Measurements from ENCODE around the gene COX6B1. TPM values are rescaled to one million over a fixed set of nuclear protein-coding genes. Genes with fewer than 3 reads are reported as not detected.
"Not testable (repeated sequence)": the region's sequence is repeated elsewhere in the genome, so short reads cannot be mapped to it uniquely, and the experiment has no call there.

Gene COX6B1
- polyA plus RNA-seq, 6 donors from 2014 or later, result 623 to 732 (median 678) TPM

DNA sequence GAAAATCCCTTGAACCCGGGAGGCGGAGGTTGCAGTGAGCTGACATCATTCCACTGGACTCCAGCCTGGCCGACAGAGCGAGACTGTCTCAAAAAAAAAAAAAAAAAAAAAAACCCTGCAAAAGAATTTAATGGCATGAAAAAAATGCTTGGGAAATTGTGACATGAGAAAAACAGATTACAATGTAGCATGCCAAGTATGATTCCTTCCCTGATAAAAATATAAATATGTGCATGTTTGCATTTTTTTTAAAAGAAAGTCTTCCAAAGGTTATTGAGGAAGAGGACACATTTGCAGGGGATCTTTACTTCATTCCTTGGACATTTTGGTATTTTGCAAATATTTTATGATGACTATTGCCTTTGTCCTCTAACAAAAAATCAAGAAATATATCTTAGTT is 41.7 kb downstream of the COX6B1 start:
- Mint-ChIP-seq H3K4me3 (no peak overlapping the region), H3K27me3 (peaks cover 0 to 4% (median 0%) of the 10 kb centered on the region in 3 donors), H3K4me1 (peaks cover 0 to 6% (median 4%) of the 10 kb centered on the region in 3 donors), H3K36me3 (no peaks in the 10 kb centered on the region), H3K9me3 (no peaks in the 10 kb centered on the region), H3K27ac (no peak overlapping the region)
- no peak for DNase-seq
- ATAC-seq (ENCODE audit: low read depth in 2 of 2), result no peak

DNA sequence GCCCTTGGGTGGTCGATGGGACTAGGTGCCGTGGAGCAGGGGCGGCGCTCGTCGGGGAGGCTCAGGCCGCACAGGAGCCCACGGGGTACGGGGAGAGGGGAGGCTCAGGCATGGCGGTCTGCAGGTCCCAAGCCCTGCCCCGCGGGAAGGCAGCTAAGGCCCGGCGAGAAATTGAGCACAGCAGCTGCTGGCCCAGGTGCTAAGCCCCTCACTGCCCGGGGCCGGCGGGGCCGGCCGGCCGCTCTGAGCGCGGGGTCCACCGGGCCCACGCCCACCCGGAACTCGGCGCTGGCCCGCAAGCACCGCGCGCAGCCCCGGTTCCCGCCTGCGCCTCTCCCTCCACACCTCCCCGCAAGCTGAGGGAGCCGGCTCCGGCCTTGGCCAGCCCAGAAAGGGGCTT is 43.0 kb downstream of the COX6B1 start:
- H3K9me3 Mint-ChIP-seq; H3K27ac Mint-ChIP-seq; ATAC-seq (ENCODE audit: low read depth in 2 of 2); H3K36me3 Mint-ChIP-seq; H3K4me3 Mint-ChIP-seq; H3K27me3 Mint-ChIP-seq; H3K4me1 Mint-ChIP-seq; DNase-seq: not testable (repeated sequence)

- ATAC-seq (ENCODE audit: low read depth in 2 of 2), result no peak
- H3K4me3 Mint-ChIP-seq, result no peak overlapping the region
- no peak overlapping the region for H3K27ac Mint-ChIP-seq
- no peaks in the 10 kb centered on the region for H3K9me3 Mint-ChIP-seq
- no peak for DNase-seq
- H3K4me1 Mint-ChIP-seq, result peaks cover 0 to 6% (median 4%) of the 10 kb centered on the region in 3 donors
- no peaks in the 10 kb centered on the region for H3K36me3 Mint-ChIP-seq
- H3K27me3 Mint-ChIP-seq, result peaks cover 0 to 4% (median 0%) of the 10 kb centered on the region in 3 donors
Measured at GRCh38 chr19:35692010-35692409, 43.9 kb downstream of the COX6B1 start.

GRCh38 chr19:35693422-35693821 is 45.3 kb downstream of the COX6B1 start:
- peaks cover 0 to 6% (median 4%) of the 10 kb centered on the region in 3 donors for H3K4me1 Mint-ChIP-seq
- H3K9me3 Mint-ChIP-seq, result no peaks in the 10 kb centered on the region
- H3K27ac Mint-ChIP-seq, result no peak overlapping the region
- peaks cover 0 to 4% (median under 1%) of the 10 kb centered on the region in 3 donors for H3K27me3 Mint-ChIP-seq
- no peak for DNase-seq
- H3K4me3 Mint-ChIP-seq, result no peak overlapping the region
- no peaks in the 10 kb centered on the region for H3K36me3 Mint-ChIP-seq
- ATAC-seq (ENCODE audit: low read depth in 2 of 2), result peak; percentile 6 to 7

GRCh38 chr19:35693835-35694599 is 45.9 kb downstream of the COX6B1 start:
- Mint-ChIP-seq H3K36me3 (no peaks in the 10 kb centered on the region), H3K27me3 (peaks cover 0 to 6% (median 4%) of the 10 kb centered on the region in 3 donors), H3K27ac (peak overlapping the region in 1 of 6 donors; percentile 26), H3K4me3 (peak overlapping the region in 1 of 8 donors; percentile 9), H3K4me1 (peaks cover 0 to 6% (median 4%) of the 10 kb centered on the region in 3 donors), H3K9me3 (no peaks in the 10 kb centered on the region)
- ATAC-seq (ENCODE audit: low read depth in 2 of 2) (peak; percentile 100), DNase-seq (peak; percentile 82)

DNA sequence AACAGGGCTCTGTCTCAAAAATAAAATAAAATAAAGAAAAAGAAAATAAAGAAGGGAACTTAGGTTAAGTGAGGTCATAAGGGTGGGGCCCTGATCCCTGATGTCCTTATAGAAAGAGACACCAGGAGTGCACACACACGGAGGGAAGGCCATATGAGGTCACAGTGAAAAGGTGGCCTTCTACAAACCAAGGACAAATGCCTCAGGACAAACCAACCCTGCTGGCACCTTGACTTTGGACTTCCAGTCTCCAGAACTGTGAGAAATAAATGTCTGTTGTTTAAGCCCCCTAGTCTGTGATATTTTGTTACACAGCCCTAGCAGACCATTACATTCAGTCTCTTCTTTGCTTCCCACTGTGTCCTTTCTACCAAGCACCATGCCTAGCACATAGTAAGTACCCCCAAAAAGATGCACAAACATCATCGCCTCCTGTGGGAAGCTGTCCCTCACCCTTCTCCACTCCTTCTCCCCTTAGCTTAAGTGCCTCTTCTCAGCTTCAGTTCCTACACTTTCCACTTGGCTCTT is 47.8 kb downstream of the COX6B1 start:
- DNase-seq, result no peak
- ATAC-seq (ENCODE audit: low read depth in 2 of 2), result no peak
- peaks cover 0 to 6% (median 4%) of the 10 kb centered on the region in 3 donors for H3K4me1 Mint-ChIP-seq
- no peak overlapping the region for H3K4me3 Mint-ChIP-seq
- peaks cover 0 to 10% (median 4%) of the 10 kb centered on the region in 3 donors for H3K27me3 Mint-ChIP-seq
- H3K9me3 Mint-ChIP-seq, result no peaks in the 10 kb centered on the region
- no peaks in the 10 kb centered on the region for H3K36me3 Mint-ChIP-seq
- no peak overlapping the region for H3K27ac Mint-ChIP-seq

DNA sequence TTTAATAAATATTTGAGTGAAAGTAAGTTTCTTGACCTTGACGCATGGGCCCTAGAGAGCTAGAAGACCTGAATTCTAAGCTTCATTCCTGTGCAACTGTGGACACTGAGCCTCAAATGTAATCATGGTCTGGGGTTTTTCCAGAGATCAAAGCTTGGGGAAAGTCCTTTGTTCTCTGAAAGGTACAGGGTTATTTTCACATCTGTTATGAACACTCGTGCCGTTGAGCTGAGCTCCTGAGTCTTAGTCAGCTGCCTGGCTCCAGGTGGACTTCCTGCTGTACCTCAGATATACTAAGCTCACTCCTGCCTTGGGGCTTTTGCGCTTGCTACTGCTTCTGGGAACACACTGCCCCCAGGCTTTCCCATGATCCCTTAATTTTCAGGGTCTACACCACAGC is 48.7 kb downstream of the COX6B1 start:
- ATAC-seq (ENCODE audit: low read depth in 2 of 2) (no peak), DNase-seq (no peak)
- Mint-ChIP-seq H3K36me3 (no peaks in the 10 kb centered on the region), H3K9me3 (no peaks in the 10 kb centered on the region), H3K4me3 (no peak overlapping the region), H3K27me3 (peaks cover under 1 to 10% (median 4%) of the 10 kb centered on the region in 3 donors), H3K27ac (no peak overlapping the region), H3K4me1 (peaks cover 0 to 6% (median 4%) of the 10 kb centered on the region in 3 donors)

DNA sequence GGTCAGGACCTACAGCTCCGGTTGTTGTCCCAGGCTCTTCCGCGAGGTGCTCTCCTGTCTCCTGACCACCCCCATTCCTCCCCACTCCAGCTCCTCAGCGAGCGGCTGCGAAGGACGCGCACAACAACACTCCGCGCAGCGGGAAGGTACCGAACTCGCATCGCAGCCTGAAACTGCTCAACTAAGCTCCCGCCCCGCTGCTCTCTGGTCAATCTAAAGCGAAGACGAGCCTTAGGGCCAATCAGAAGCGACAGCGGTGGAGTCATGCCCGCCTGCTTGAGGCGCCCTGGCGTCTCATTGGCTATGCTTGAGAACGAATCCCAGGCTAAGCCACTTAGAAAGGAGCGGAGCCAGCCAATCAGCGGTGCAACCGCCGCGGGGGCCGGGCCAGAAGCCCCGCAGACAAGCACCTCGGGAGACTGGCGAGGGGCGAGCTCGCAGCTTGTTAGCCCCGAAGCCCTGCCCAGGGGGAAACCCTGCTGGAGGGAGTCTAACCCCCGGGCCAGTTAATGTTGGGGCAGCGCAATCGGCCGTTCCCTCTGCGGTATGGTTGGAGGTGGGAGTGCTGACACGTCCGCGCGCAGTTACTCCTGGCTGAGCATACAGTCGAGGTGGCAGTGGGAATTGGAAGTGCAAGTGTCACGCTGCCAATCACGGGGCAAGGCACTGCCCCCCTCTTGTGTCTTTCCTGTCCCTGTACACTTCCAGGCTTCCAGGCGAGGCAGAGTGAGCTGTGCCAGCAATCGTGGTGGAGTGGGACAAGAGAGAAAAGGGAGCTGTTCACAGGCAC is 54.3 kb downstream of the COX6B1 start:
- Mint-ChIP-seq H3K27ac (peak overlapping the region in 5 of 6 donors; percentile 53 to 91 (median 87)), H3K4me3 (peak overlapping the region; percentile 86 to 100 (median 94)), H3K27me3 (peaks cover 6 to 16% (median 7%) of the 10 kb centered on the region in 3 donors), H3K36me3 (no peaks in the 10 kb centered on the region), H3K4me1 (peaks cover 5 to 7% (median 6%) of the 10 kb centered on the region in 3 donors), H3K9me3 (peaks cover 0 to 1% (median 0%) of the 10 kb centered on the region in 7 donors)
- peak; percentile 87 for DNase-seq
- peak; percentile 98 to 99 for ATAC-seq (ENCODE audit: low read depth in 2 of 2)

GRCh38 chr19:35703343-35703742 is 55.2 kb downstream of the COX6B1 start:
- ATAC-seq (ENCODE audit: low read depth in 2 of 2) (no peak), DNase-seq (no peak)
- Mint-ChIP-seq H3K27me3 (peaks cover 6 to 16% (median 7%) of the 10 kb centered on the region in 3 donors), H3K4me1 (peaks cover 5 to 7% (median 6%) of the 10 kb centered on the region in 3 donors), H3K36me3 (no peaks in the 10 kb centered on the region), H3K9me3 (peaks cover 0 to 1% (median 0%) of the 10 kb centered on the region in 7 donors), H3K27ac (no peak overlapping the region), H3K4me3 (peak overlapping the region in 6 of 8 donors; percentile 12 to 97 (median 89))

DNA sequence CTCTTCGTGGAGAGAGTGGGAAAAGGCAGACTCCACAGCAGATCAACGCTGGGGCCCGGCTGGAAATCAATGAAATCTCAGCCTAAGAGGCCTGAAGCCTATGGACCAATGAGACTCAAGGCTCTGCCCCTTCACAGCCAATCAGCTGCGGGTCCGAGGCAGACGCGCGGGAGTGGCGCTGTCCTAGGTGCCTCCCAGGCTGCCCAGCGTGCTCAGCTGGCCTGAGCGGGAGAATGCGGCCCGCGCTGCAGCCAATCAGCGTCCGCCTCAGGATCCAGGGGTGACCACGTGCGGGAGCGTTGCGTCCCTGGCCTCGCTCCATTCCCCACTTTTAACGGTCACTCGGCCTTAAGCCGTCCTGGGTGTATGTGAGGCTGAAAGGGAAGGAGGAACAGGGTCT is 56.1 kb downstream of the COX6B1 start, which contains the start of gene ZBTB32:
ZBTB32 (plus strand) TSS at position 341 of the 400 bp plus-strand sequence. CDS start 10,069 bp downstream, outside the sequence.
- Mint-ChIP-seq H3K4me3 (peak within 1 kb of the TSS in 4 of 8 donors; percentile 12 to 97 (median 46)), H3K36me3 (no peaks in the 10 kb centered on the region), H3K27ac (no peak within 1 kb of the TSS), H3K4me1 (peaks cover 5 to 7% (median 6%) of the 10 kb centered on the region in 3 donors), H3K9me3 (peaks cover 0 to 1% (median 0%) of the 10 kb centered on the region in 7 donors), H3K27me3 (peaks cover 6 to 9% (median 7%) of the 10 kb centered on the region in 3 donors)
- ATAC-seq (ENCODE audit: low read depth in 2 of 2), result no peak
- DNase-seq, result no peak

Other genes starting within 250 kb of the COX6B1 start
- gene FFAR2, start 200.1 kb upstream of the COX6B1 start, polyA plus RNA-seq (ENCODE audit: low read depth in 6 of 6), result not detected
- gene KRTDAP, start 157.9 kb upstream of the COX6B1 start, polyA plus RNA-seq (ENCODE audit: low read depth in 6 of 6), result not detected
- gene DMKN, start 134.7 kb upstream of the COX6B1 start, polyA plus RNA-seq (ENCODE audit: low read depth in 6 of 6), result 1 to 10 TPM in 2 of 6 donors, not detected in 4; 2.6 to 3.1 TPM
- not detected for gene SBSN, start 120.0 kb upstream of the COX6B1 start, polyA plus RNA-seq (ENCODE audit: low read depth in 6 of 6)
- gene GAPDHS, start 114.9 kb upstream of the COX6B1 start, polyA plus RNA-seq (ENCODE audit: low read depth in 6 of 6), result not detected
- gene TMEM147, start 102.7 kb upstream of the COX6B1 start, polyA plus RNA-seq (ENCODE audit: low read depth in 6 of 6), result 100 to 1,000 TPM; 153 to 293 (median 162) TPM
- gene ATP4A, start 84.7 kb upstream of the COX6B1 start, polyA plus RNA-seq (ENCODE audit: low read depth in 6 of 6), result not detected
- gene PMIS2, start 62.1 kb upstream of the COX6B1 start, polyA plus RNA-seq (ENCODE audit: low read depth in 6 of 6), result not detected
- gene HAUS5, start 35.6 kb upstream of the COX6B1 start, polyA plus RNA-seq (ENCODE audit: low read depth in 6 of 6), result 1 to 10 TPM; 6.7 to 9.8 (median 8.6) TPM
- gene RBM42, start 19.3 kb upstream of the COX6B1 start, polyA plus RNA-seq (ENCODE audit: low read depth in 6 of 6), result 10 to 100 TPM; 30.6 to 71.1 (median 50.9) TPM
- gene ETV2, start 6.6 kb upstream of the COX6B1 start, polyA plus RNA-seq (ENCODE audit: low read depth in 6 of 6), result under 1 TPM in 1 of 6 donors, not detected in 5; 0.61 TPM
- gene UPK1A, start 18.2 kb downstream of the COX6B1 start, polyA plus RNA-seq (ENCODE audit: low read depth in 6 of 6), result not detected
- gene ZBTB32, start 56.2 kb downstream of the COX6B1 start, polyA plus RNA-seq (ENCODE audit: low read depth in 6 of 6), result 1 to 10 TPM in 1 of 6 donors, under 1 TPM in 4, not detected in 1; 0.21 to 1.3 (median 0.70) TPM
- gene KMT2B, start 69.7 kb downstream of the COX6B1 start, polyA plus RNA-seq (ENCODE audit: low read depth in 6 of 6), result 1 to 10 TPM in 2 of 6 donors, under 1 TPM in 4; 0.35 to 2.2 (median 0.76) TPM
- gene IGFLR1, start 94.1 kb downstream of the COX6B1 start, polyA plus RNA-seq (ENCODE audit: low read depth in 6 of 6), result 100 to 1,000 TPM; 114 to 195 (median 134) TPM
- gene U2AF1L4, start 97.1 kb downstream of the COX6B1 start, polyA plus RNA-seq (ENCODE audit: low read depth in 6 of 6), result 10 to 100 TPM; 26.1 to 41.0 (median 32.5) TPM
- 100 to 1,000 TPM in 2 of 6 donors, 10 to 100 TPM in 4; 82.4 to 105 (median 94.3) TPM for gene PSENEN, start 97.3 kb downstream of the COX6B1 start, polyA plus RNA-seq (ENCODE audit: low read depth in 6 of 6)
- gene LIN37, start 100.3 kb downstream of the COX6B1 start, polyA plus RNA-seq (ENCODE audit: low read depth in 6 of 6), result 10 to 100 TPM in 3 of 6 donors, 1 to 10 TPM in 3; 8.1 to 17.9 (median 11.1) TPM
- gene HSPB6, start 108.7 kb downstream of the COX6B1 start, polyA plus RNA-seq (ENCODE audit: low read depth in 6 of 6), result not detected
- 10 to 100 TPM in 1 of 6 donors, 1 to 10 TPM in 4, not detected in 1; 3.2 to 13.9 (median 9.0) TPM for gene PROSER3, start 109.9 kb downstream of the COX6B1 start, polyA plus RNA-seq (ENCODE audit: low read depth in 6 of 6)
- gene ARHGAP33, start 127.2 kb downstream of the COX6B1 start, polyA plus RNA-seq (ENCODE audit: low read depth in 6 of 6), result under 1 TPM in 1 of 6 donors, not detected in 5; 0.58 TPM
- gene PRODH2, start 164.5 kb downstream of the COX6B1 start, polyA plus RNA-seq (ENCODE audit: low read depth in 6 of 6), result not detected
- gene NPHS1, start 204.2 kb downstream of the COX6B1 start, polyA plus RNA-seq (ENCODE audit: low read depth in 6 of 6), result not detected
- not detected for gene KIRREL2, start 208.6 kb downstream of the COX6B1 start, polyA plus RNA-seq (ENCODE audit: low read depth in 6 of 6)
- not detected for gene APLP1, start 220.3 kb downstream of the COX6B1 start, polyA plus RNA-seq (ENCODE audit: low read depth in 6 of 6)